WTC11 (cell line): ENCODE data around the gene SIRT3. TPM values are rescaled to one million over a fixed set of nuclear protein-coding genes. Genes with fewer than 3 reads are reported as not detected.

ENCODE experiments used
- ATAC-seq: fragments of 200-7000 bp; cut with Tn5 transposase; 2 replicates; pipeline ENCODE4 v1.10.0; 2021; ENCODE audit warnings: mild to moderate bottlenecking, moderate library complexity
- CTCF ChIA-PET: fragments of 300-600 bp; sonication (Branson Sonifier 250); formaldehyde crosslinking; loops from one replicate; lab custom pipeline; 2021; ENCODE audit warnings: antibody characterized with exemption; lab: Charles Lee
- POLR2A ChIA-PET: fragments of 350-600 bp; sonication (Branson Sonifier 250); formaldehyde crosslinking; loops from one replicate; lab custom pipeline; 2021; ENCODE audit warnings: antibody characterized with exemption; lab: Charles Lee
- DNase-seq: peaks from one replicate; pipeline ENCODE4 v3.0.0; 2021; ENCODE audit warnings: low spot score
- H3K27ac Mint-ChIP-seq: 2 replicates; pipeline ENCODE4 v1.8.0; 2021; ENCODE audit warnings: mixed read lengths
- H3K27me3 Mint-ChIP-seq: 2 replicates; pipeline ENCODE4 v1.8.0; 2021; ENCODE audit warnings: low read depth, mild to moderate bottlenecking, moderate library complexity, mixed read lengths
- H3K36me3 Mint-ChIP-seq: 2 replicates; pipeline ENCODE4 v1.8.0; 2021; ENCODE audit warnings: mixed read lengths
- H3K4me1 Mint-ChIP-seq: 2 replicates; pipeline ENCODE4 v1.8.0; 2022; ENCODE audit warnings: mixed read lengths
- H3K4me3 Mint-ChIP-seq: 2 replicates; pipeline ENCODE4 v1.8.0; 2021; ENCODE audit warnings: mild to moderate bottlenecking, moderate library complexity, mixed read lengths
- H3K9me3 Mint-ChIP-seq: 2 replicates; pipeline ENCODE4 v1.8.0; 2021; ENCODE audit warnings: mixed read lengths
- ATF1 ChIP-seq: sonication (generic); formaldehyde crosslinking; IDR thresholded peaks from 2 replicates; pipeline ENCODE4 v1.8.1; 2023; ENCODE audit warnings: mild to moderate bottlenecking, moderate library complexity, missing genetic modification reagents
- ATF2 ChIP-seq: sonication (generic); formaldehyde crosslinking; IDR thresholded peaks from 2 replicates; pipeline ENCODE4 v1.8.1; 2022; ENCODE audit warnings: low read depth, missing genetic modification reagents, borderline replicate concordance
- ERG ChIP-seq: fragments of 250-450 bp; sonication (Bioruptor Pico); IDR thresholded peaks from 2 replicates; pipeline ENCODE4 v1.8.0; 2021; ENCODE audit warnings: mild to moderate bottlenecking
- HMGXB4 ChIP-seq: sonication (generic); formaldehyde crosslinking; IDR thresholded peaks from 2 replicates; pipeline ENCODE4 v1.8.1; 2023; ENCODE audit warnings: mild to moderate bottlenecking, moderate library complexity, missing genetic modification reagents
- IRF1 ChIP-seq: sonication (generic); formaldehyde crosslinking; IDR thresholded peaks from 2 replicates; pipeline ENCODE4 v1.8.0; 2023; ENCODE audit warnings: missing genetic modification reagents
- MXD4 ChIP-seq: fragments of 250-450 bp; sonication (Bioruptor Pico); IDR thresholded peaks from 2 replicates; pipeline ENCODE4 v1.8.0; 2021; ENCODE audit warnings: mild to moderate bottlenecking, moderate library complexity, borderline replicate concordance
- NR2C2 ChIP-seq: sonication (generic); formaldehyde crosslinking; IDR thresholded peaks from 2 replicates; pipeline ENCODE4 v1.8.0; 2022; ENCODE audit warnings: mild to moderate bottlenecking, missing genetic modification reagents
- PRRX2 ChIP-seq: fragments of 250-450 bp; sonication (Bioruptor Pico); IDR thresholded peaks from 2 replicates; pipeline ENCODE4 v1.8.0; 2021; ENCODE audit warnings: mild to moderate bottlenecking
- RORB ChIP-seq: fragments of 250-450 bp; sonication (Bioruptor Pico); IDR thresholded peaks from 2 replicates; pipeline ENCODE4 v1.9.0; 2021; ENCODE audit warnings: mild to moderate bottlenecking
- SMAD4 ChIP-seq: sonication (generic); formaldehyde crosslinking; IDR thresholded peaks from 2 replicates; pipeline ENCODE4 v1.8.0; 2022; ENCODE audit warnings: mild to moderate bottlenecking, missing genetic modification reagents
- SOX15 ChIP-seq: fragments of 250-450 bp; sonication (Bioruptor Pico); IDR thresholded peaks from 2 replicates; pipeline ENCODE4 v1.9.0; 2021; ENCODE audit warnings: mild to moderate bottlenecking
- ZBTB21 ChIP-seq: sonication (generic); formaldehyde crosslinking; IDR thresholded peaks from 2 replicates; pipeline ENCODE4 v1.8.1; 2023; ENCODE audit warnings: mild to moderate bottlenecking, missing genetic modification reagents, borderline replicate concordance
- ZMAT4 ChIP-seq: fragments of 250-450 bp; sonication (Bioruptor Pico); IDR thresholded peaks from 2 replicates; pipeline ENCODE4 v1.9.0; 2021; ENCODE audit warnings: mild to moderate bottlenecking
- ZNF281 ChIP-seq: sonication (generic); formaldehyde crosslinking; IDR thresholded peaks from 2 replicates; pipeline ENCODE4 v1.8.0; 2023; ENCODE audit warnings: mild to moderate bottlenecking, missing genetic modification reagents
- ZNF396 ChIP-seq: fragments of 250-450 bp; sonication (Bioruptor Pico); IDR thresholded peaks from 2 replicates; pipeline ENCODE4 v1.8.0; 2021; ENCODE audit warnings: mild to moderate bottlenecking, moderate library complexity, borderline replicate concordance
- ZNF416 ChIP-seq: fragments of 250-450 bp; sonication (Bioruptor Pico); IDR thresholded peaks from 2 replicates; pipeline ENCODE4 v1.9.0; 2021; ENCODE audit warnings: mild to moderate bottlenecking, inconsistent platforms
- ZNF423 ChIP-seq: fragments of 250-450 bp; sonication (Bioruptor Pico); IDR thresholded peaks from 2 replicates; pipeline ENCODE4 v2.1.2; 2022; ENCODE audit warnings: mild to moderate bottlenecking, moderate library complexity
- ZNF532 ChIP-seq: fragments of 250-450 bp; sonication (Bioruptor Pico); IDR thresholded peaks from 2 replicates; pipeline ENCODE4 v1.9.0; 2021; ENCODE audit warnings: mild to moderate bottlenecking, borderline replicate concordance
- total RNA-seq: library from RNA; stranded (reverse); gene quantifications from 3 replicates; pipeline ENCODE4 v1.2.3, GENCODE V29; 2021

SIRT3 gene
- total RNA-seq, 1 experiment from 2014 or later = 21.0 TPM

GRCh38 chr11:223884-224283 is 12.3 kb downstream of the SIRT3 start (continued):
- TF ChIP-seq SOX15 (no peak), ATF1 (CRISPR knock-in tag) (no peak), ZNF396 (CRISPR knock-in tag) (no peak), ZNF423 (CRISPR knock-in tag) (no peak), MXD4 (no peak)
- TF ChIP-seq, all 79 proteins: peak for 0

- no peaks in the 10 kb centered on the region for H3K27me3 Mint-ChIP-seq
- TF ChIP-seq IRF1 = no peak
- TF ChIP-seq NR2C2 (CRISPR knock-in tag) = no peak
- TF ChIP-seq ZNF281 = no peak
- TF ChIP-seq ZMAT4 = no peak
- no peak for TF ChIP-seq ATF2 (CRISPR knock-in tag)
- TF ChIP-seq ERG (CRISPR knock-in tag) = no peak
- TF ChIP-seq ZNF416 (CRISPR knock-in tag) = no peak
- no peak for TF ChIP-seq ZBTB21 (CRISPR knock-in tag)
- TF ChIP-seq, all 79 proteins: peak for 0
- ATAC-seq (no peak), DNase-seq (no peak)
- H3K4me3 Mint-ChIP-seq = no peak overlapping the region
- H3K9me3 Mint-ChIP-seq = no peaks in the 10 kb centered on the region
- ChIA-PET CTCF (no interaction called here), POLR2A (no interaction called here)
- no peaks in the 10 kb centered on the region for H3K4me1 Mint-ChIP-seq
- H3K27ac Mint-ChIP-seq = no peak overlapping the region
- no peaks in the 10 kb centered on the region for H3K36me3 Mint-ChIP-seq
These were observed 12.9 kb downstream of the SIRT3 start for GRCh38 chr11:223026-223789.

- Mint-ChIP-seq H3K9me3 (no peaks in the 10 kb centered on the region), H3K4me1 (no peaks in the 10 kb centered on the region), H3K27ac (no peak overlapping the region), H3K36me3 (no peaks in the 10 kb centered on the region), H3K4me3 (no peak overlapping the region), H3K27me3 (no peaks in the 10 kb centered on the region)
- DNase-seq (no peak), ATAC-seq (no peak)
- ChIA-PET CTCF (interaction anchor here (0.5 kb wide), 1 partner anchor 518 kb away, joined by 3 read pairs; no protein-coding TSS in a partner anchor), POLR2A (interaction anchor here (0.5 kb wide), 1 partner anchor 367 kb away, joined by 3 read pairs; no protein-coding TSS in a partner anchor)
- TF ChIP-seq SMAD4 (CRISPR knock-in tag) (no peak), HMGXB4 (CRISPR knock-in tag) (no peak), PRRX2 (CRISPR knock-in tag) (no peak), SOX15 (no peak), ZNF532 (CRISPR knock-in tag) (no peak), RORB (CRISPR knock-in tag) (no peak)
These were observed 13.9 kb downstream of the SIRT3 start for GRCh38 chr11:221998-222789.
